Heart left ventricle (tissue), 13 donors: ENCODE results near the gene NPHP1.

Source experiments
- POLR2A ChIP-seq, 2 donors: fragments of 450-650 bp; IDR thresholded peaks; one replicate each; pipeline ENCODE4 v1.6.1; 2017; ENCODE audit warnings: antibody characterized with exemption in 2 of 2, mild to moderate bottlenecking in 2 of 2, moderate library complexity in 2 of 2
- TF ChIP-seq, protein P1 (sequence below), 12 donors: fragments of 200-600 bp; sonication (generic) in 4 of 12; IDR thresholded peaks; one replicate each; pipeline versions ENCODE4 v1.5.0 to v1.8.0; 2018 to 2022; ENCODE audit warnings: antibody characterized with exemption in 12 of 12, mild to moderate bottlenecking in 5 of 12
- donor health status: ischemic (EF 13 %, LVEDD 7.1; RV severe dilation, severe dysfunction).
- donor health status: DM: no; HTN: yes; CAD: no.
- donor health status: DM: no; HTN: no; CAD: no.
- donor health status: ischemic (EF 25% LVEDD 6.9; RV normal size, moderate dysfunction).
- donor health status: ischemic (EF 25% LVEDD 5.7; RV mildly dilated, moderate dysfunction).
- donor health status: ischemic (EF 35%, LVEDD 5.7; RV mildly dilated, moderate dysfunction).
- donor health status: nonischemic (EF 11% LVEDD 7.7; RV severe dilation, severe dysfunction).
- donor health status: DM: yes; HTN: yes; CAD: no.
- donor health status: PGD.
- donor health status: ischemic (EF 29% LVEDD 5.4; RV normal size, mild dysfunction).
- donor health status: nonischemic (EF 23%, LVEDD 6.1; RV moderate dilation, normal function).

DNA sequence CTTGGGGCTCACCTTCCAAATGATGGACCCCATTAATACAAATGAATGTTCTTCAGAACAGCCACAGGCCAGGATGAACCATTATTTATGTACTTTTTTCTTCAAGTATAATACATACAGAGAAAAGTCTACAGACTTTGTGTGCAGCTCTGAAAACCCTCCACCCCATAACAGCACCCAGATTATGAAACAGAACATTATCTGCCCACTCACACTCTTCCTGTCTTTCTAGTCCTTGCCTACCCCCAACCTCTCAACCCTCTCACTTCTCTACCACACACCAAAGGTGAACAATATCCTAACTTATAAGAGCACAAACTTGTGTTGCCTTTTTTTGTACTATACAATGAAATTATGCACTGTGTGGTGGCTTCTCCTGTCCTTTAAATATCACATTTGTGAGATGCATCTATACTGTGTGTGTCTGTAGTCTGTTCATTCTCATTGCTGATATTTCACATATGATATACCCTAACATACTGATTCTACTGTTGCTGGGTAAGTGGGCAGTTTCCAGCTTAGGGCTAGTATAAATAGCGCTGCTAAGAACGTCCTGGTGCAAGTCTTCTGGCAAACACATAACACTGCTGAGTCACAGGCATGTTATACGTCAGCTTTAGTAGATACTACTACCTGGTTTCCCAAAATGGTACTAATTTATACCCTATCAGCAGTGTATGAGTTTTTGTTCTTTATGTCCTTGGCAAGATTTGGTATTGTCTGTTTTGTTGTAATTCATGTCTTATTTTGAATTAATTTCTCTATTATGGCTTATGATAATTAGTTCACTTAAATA, 1.0 kb upstream of the NPHP1 start:
- TF ChIP-seq, protein P1, sequence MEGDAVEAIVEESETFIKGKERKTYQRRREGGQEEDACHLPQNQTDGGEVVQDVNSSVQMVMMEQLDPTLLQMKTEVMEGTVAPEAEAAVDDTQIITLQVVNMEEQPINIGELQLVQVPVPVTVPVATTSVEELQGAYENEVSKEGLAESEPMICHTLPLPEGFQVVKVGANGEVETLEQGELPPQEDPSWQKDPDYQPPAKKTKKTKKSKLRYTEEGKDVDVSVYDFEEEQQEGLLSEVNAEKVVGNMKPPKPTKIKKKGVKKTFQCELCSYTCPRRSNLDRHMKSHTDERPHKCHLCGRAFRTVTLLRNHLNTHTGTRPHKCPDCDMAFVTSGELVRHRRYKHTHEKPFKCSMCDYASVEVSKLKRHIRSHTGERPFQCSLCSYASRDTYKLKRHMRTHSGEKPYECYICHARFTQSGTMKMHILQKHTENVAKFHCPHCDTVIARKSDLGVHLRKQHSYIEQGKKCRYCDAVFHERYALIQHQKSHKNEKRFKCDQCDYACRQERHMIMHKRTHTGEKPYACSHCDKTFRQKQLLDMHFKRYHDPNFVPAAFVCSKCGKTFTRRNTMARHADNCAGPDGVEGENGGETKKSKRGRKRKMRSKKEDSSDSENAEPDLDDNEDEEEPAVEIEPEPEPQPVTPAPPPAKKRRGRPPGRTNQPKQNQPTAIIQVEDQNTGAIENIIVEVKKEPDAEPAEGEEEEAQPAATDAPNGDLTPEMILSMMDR (IDR thresholded peaks at IDR 0.05) = no peak
- no peak for TF ChIP-seq POLR2A (IDR thresholded peaks at IDR 0.05)
